ENCODE measurements around the gene MRPL51. TPM values are rescaled to one million over a fixed set of nuclear protein-coding genes. Genes with fewer than 3 reads are reported as not detected.
"Not testable (repeated sequence)": the region's sequence is repeated elsewhere in the genome, so short reads cannot be mapped to it uniquely, and the experiment has no call there.

MRPL51 gene
- total RNA-seq (2014; rRNA removed; shearing (Covaris generic)): 137 and 145 TPM in 2 replicates

DNA sequence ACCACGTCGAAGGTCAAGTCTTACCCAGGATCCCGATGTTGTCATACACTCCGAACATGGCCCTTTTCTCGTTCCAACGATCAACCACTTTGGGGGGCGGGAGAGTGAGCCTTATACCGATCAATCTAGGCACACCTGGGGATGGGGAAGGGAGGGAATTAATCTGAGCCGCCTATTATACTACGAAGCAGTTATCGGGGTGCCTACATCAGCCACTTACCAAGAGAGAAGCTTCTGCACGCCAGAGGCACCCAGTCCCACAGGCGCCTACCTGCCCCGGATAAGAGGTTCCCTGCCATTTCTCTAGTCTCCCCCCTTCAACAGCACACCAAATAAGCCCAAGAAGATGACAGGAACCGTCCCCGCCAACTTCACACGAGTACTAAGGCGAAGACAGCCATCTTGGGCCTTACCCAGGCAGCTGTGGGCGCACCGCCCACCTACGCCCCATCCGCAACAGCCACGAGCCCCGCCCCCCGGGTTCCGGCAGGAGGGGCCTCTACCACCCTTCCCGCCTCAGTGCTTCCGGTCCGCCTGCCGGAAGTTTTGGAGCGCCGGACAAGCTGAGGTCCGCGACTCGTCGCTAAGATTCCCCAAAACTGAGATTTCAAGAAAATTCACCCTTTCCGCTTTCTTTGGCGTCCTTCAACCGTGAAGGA, at the start of gene MRPL51:
TSS of gene MRPL51 (minus strand) at position 425 of the 659 bp plus-strand sequence. CDS start at position 299, 126 bp downstream.
- peaks cover 23% of the 10 kb centered on the region for H3K36me3 ChIP-seq (replicated peaks; ENCODE audit: control insufficient read depth, insufficient read depth, low read length)
- H3K27me3 ChIP-seq (ENCODE audit: control insufficient read depth, insufficient read depth, low read length): no peaks in the 10 kb centered on the region
- peak; percentile 97 for DNase-seq
- peak within 1 kb of the TSS; percentile 89 for H3K4me3 ChIP-seq (ENCODE audit: insufficient read depth, low read depth, low read length)

DNA sequence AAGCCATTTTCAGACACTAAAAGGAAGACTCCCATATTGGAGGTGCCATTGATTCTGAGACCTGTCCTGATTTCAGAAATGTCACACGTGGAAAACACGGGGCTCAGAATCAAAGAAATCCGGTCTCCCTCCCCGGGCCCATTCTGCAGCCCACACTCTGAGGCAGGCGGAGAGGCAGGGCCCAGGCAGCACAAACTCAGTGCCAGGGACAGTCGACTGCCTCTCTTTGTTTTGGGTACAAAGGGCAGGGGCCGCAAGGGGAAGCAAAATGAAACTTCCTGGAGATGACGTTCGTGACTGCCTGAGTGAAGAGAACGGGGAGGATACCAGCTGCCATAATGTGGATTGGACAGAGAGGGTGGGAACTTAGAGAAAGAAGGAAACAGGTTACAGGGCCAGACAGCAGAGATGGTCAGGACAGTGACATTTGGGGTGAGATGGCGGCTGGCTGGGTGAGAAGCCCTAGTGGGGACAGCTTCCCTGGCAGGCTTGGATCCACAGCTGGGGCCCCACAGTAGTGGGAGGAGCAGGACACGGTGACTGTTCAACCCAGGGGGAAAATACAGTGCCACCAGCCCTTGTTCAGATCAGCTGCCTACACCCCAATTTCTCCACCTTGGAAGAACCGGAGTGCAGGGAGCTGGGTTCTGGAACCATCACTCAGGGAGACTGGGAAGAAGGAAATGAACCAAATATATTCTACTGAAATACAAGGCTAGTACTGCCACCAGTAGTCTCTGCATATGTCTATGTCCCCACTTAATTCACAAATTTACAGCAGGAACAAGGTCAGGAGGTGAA, 49.3 kb upstream of the MRPL51 start:
- DNase-seq: no peak
- Histone ChIP-seq H3K4me3 (ENCODE audit: insufficient read depth, low read depth, low read length) (no peak overlapping the region), H3K27me3 (ENCODE audit: control insufficient read depth, insufficient read depth, low read length) (no peaks in the 10 kb centered on the region), H3K36me3 (replicated peaks; ENCODE audit: control insufficient read depth, insufficient read depth, low read length) (peaks cover 18% of the 10 kb centered on the region)

- Histone ChIP-seq H3K36me3 (replicated peaks; ENCODE audit: control insufficient read depth, insufficient read depth, low read length) (peaks cover 25% of the 10 kb centered on the region), H3K4me3 (ENCODE audit: insufficient read depth, low read depth, low read length) (no peak overlapping the region), H3K27me3 (ENCODE audit: control insufficient read depth, insufficient read depth, low read length) (no peaks in the 10 kb centered on the region)
- peak; percentile 42 for DNase-seq
Observed at GRCh38 chr12:6541371-6542165, 48.5 kb upstream of the MRPL51 start.

- peaks cover 34% of the 10 kb centered on the region for H3K36me3 ChIP-seq (replicated peaks; ENCODE audit: control insufficient read depth, insufficient read depth, low read length)
- peak; percentile 95 for DNase-seq
- no peak overlapping the region for H3K4me3 ChIP-seq (ENCODE audit: insufficient read depth, low read depth, low read length)
- no peaks in the 10 kb centered on the region for H3K27me3 ChIP-seq (ENCODE audit: control insufficient read depth, insufficient read depth, low read length)
Observed at GRCh38 chr12:6540181-6540877, 47.3 kb upstream of the MRPL51 start.

DNA sequence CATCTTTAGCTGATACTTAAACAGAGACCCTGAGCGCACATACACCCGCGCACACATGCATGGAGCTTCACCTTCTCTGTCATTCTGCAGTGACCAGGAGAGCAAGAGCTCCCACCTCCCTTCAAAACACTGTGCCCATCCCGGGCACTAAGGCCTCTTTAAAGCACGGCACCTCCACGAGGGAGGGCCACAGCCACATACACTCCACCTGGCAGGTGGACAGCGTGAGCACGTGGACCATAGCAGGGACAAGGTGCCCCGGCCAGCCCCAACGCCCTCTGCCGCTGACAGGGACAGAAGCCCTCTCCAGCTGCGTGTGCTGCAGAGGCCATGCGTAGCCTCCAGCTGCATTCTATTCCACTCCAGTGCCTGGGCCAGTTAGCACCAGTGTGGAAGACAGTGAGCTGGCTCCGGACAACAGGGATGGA, 46.7 kb upstream of the MRPL51 start:
- H3K4me3 ChIP-seq (ENCODE audit: insufficient read depth, low read depth, low read length): no peak overlapping the region
- peak; percentile 62 for DNase-seq
- peaks cover 36% of the 10 kb centered on the region for H3K36me3 ChIP-seq (replicated peaks; ENCODE audit: control insufficient read depth, insufficient read depth, low read length)
- no peaks in the 10 kb centered on the region for H3K27me3 ChIP-seq (ENCODE audit: control insufficient read depth, insufficient read depth, low read length)

GRCh38 chr12:6539314-6539682, 46.2 kb upstream of the MRPL51 start:
- Histone ChIP-seq H3K36me3 (replicated peaks; ENCODE audit: control insufficient read depth, insufficient read depth, low read length) (peaks cover 34% of the 10 kb centered on the region), H3K27me3 (ENCODE audit: control insufficient read depth, insufficient read depth, low read length) (no peaks in the 10 kb centered on the region), H3K4me3 (ENCODE audit: insufficient read depth, low read depth, low read length) (no peak overlapping the region)
- no peak for DNase-seq

GRCh38 chr12:6538420-6539313, 45.6 kb upstream of the MRPL51 start:
- Histone ChIP-seq H3K27me3 (ENCODE audit: control insufficient read depth, insufficient read depth, low read length) (no peaks in the 10 kb centered on the region), H3K4me3 (ENCODE audit: insufficient read depth, low read depth, low read length) (no peak overlapping the region), H3K36me3 (replicated peaks; ENCODE audit: control insufficient read depth, insufficient read depth, low read length) (peaks cover 34% of the 10 kb centered on the region)
- peak; percentile 65 for DNase-seq

- not testable (repeated sequence) for H3K4me3 ChIP-seq (ENCODE audit: insufficient read depth, low read depth, low read length); H3K27me3 ChIP-seq (ENCODE audit: control insufficient read depth, insufficient read depth, low read length)
- H3K36me3 ChIP-seq (replicated peaks; ENCODE audit: control insufficient read depth, insufficient read depth, low read length): peaks cover 34% of the 10 kb centered on the region
- peak; percentile 81 for DNase-seq
Observed at GRCh38 chr12:6537580-6538419, 44.7 kb upstream of the MRPL51 start.

GRCh38 chr12:6536894-6537579, 44.0 kb upstream of the MRPL51 start:
- DNase-seq: peak; percentile 54
- H3K36me3 ChIP-seq (replicated peaks; ENCODE audit: control insufficient read depth, insufficient read depth, low read length): peaks cover 35% of the 10 kb centered on the region

GRCh38 chr12:6535960-6536847, 43.1 kb upstream of the MRPL51 start:
- DNase-seq: peak; percentile 37
- Histone ChIP-seq H3K4me3 (ENCODE audit: insufficient read depth, low read depth, low read length) (peak overlapping the region; percentile 100), H3K27me3 (ENCODE audit: control insufficient read depth, insufficient read depth, low read length) (no peaks in the 10 kb centered on the region), H3K36me3 (replicated peaks; ENCODE audit: control insufficient read depth, insufficient read depth, low read length) (peaks cover 41% of the 10 kb centered on the region)

More at GRCh38 chr12:6536894-6537579, 44.0 kb upstream of the MRPL51 start:
- Histone ChIP-seq H3K27me3 (ENCODE audit: control insufficient read depth, insufficient read depth, low read length) (no peaks in the 10 kb centered on the region), H3K4me3 (ENCODE audit: insufficient read depth, low read depth, low read length) (no peak overlapping the region)

DNA sequence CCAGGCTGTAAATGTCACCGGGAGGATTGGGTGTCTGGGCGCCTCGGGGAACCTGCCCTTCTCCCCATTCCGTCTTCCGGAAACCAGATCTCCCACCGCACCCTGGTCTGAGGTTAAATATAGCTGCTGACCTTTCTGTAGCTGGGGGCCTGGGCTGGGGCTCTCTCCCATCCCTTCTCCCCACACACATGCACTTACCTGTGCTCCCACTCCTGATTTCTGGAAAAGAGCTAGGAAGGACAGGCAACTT, 42.6 kb upstream of the MRPL51 start:
- H3K36me3 ChIP-seq (replicated peaks; ENCODE audit: control insufficient read depth, insufficient read depth, low read length): peaks cover 46% of the 10 kb centered on the region
- H3K4me3 ChIP-seq (ENCODE audit: insufficient read depth, low read depth, low read length): peak overlapping the region; percentile 100
- peak; percentile 50 for DNase-seq
- no peaks in the 10 kb centered on the region for H3K27me3 ChIP-seq (ENCODE audit: control insufficient read depth, insufficient read depth, low read length)
